SU-DHL-6 (cell line): ENCODE measurements around the gene BZW1.

Source experiments
- H2AFZ ChIP-seq: fragments of 200-600 bp; sonication (generic); 2 replicates; pipeline ENCODE4 v1.6.1; 2014; ENCODE audit warnings: low read depth, mild to moderate bottlenecking, moderate library complexity, mixed read lengths, antibody characterized with exemption, low read length; ENCODE audit not compliant: severe bottlenecking
- H3F3A ChIP-seq: fragments of 200-600 bp; shearing (Covaris generic); 2 replicates; pipeline ENCODE4 v1.6.0; 2016; ENCODE audit warnings: antibody characterized with exemption, mild to moderate bottlenecking; ENCODE audit not compliant: insufficient read depth
- H3K27ac ChIP-seq: fragments of 200-600 bp; sonication (generic); 2 replicates; pipeline ENCODE4 v1.5.1; 2016; ENCODE audit warnings: low read depth, mild to moderate bottlenecking, low read length, moderate library complexity, mixed read lengths
- H3K27me3 ChIP-seq: fragments of 200-600 bp; sonication (generic), shearing (Covaris generic); 2 replicates; pipeline ENCODE4 v1.6.0; 2014; ENCODE audit warnings: mild to moderate bottlenecking, low read length
- H3K36me3 ChIP-seq: fragments of 200-600 bp; sonication (generic); 2 replicates; pipeline ENCODE4 v1.6.1; 2014; ENCODE audit warnings: mild to moderate bottlenecking, low read length, mixed read lengths
- H3K4me2 ChIP-seq: fragments of 300-600, 200-600 bp; shearing (Covaris generic), sonication (generic); 2 replicates; pipeline ENCODE4 v1.6.0; 2014; ENCODE audit warnings: low read length, low read depth, mild to moderate bottlenecking; ENCODE audit not compliant: poor library complexity, severe bottlenecking
- H3K4me3 ChIP-seq: fragments of 200-600 bp; sonication (generic); 2 replicates; pipeline ENCODE4 v1.5.1; 2014; ENCODE audit warnings: antibody characterized with exemption, low read length, mild to moderate bottlenecking, mixed read lengths; ENCODE audit not compliant: insufficient read depth, poor library complexity, severe bottlenecking
- H3K79me2 ChIP-seq: fragments of 200-600 bp; sonication (generic); 2 replicates; pipeline ENCODE4 v1.6.1; 2014; ENCODE audit warnings: mild to moderate bottlenecking, low read length, moderate library complexity; ENCODE audit not compliant: insufficient read depth
- H3K9ac ChIP-seq: fragments of 200-600 bp; sonication (generic); 2 replicates; pipeline ENCODE4 v1.7.0; 2014; ENCODE audit warnings: mild to moderate bottlenecking, low read length
- H3K9me2 ChIP-seq: fragments of 200-600 bp; sonication (generic); replicated peaks from 2 replicates; pipeline ENCODE4 v1.6.1; 2014; ENCODE audit warnings: low read length; ENCODE audit not compliant: insufficient read depth
- H3K9me3 ChIP-seq: fragments of 200-600 bp; sonication (generic); 2 replicates; pipeline ENCODE4 v1.6.1; 2014; ENCODE audit warnings: low read length, mixed read lengths; ENCODE audit not compliant: insufficient read depth
- H4K20me1 ChIP-seq: fragments of 200-600 bp; sonication (generic); 2 replicates; pipeline ENCODE4 v1.6.1; 2014; ENCODE audit warnings: low read depth, mild to moderate bottlenecking, antibody characterized with exemption, low read length, moderate library complexity, mixed read lengths
- CTCF ChIP-seq: fragments of 200-600 bp; sonication (generic); IDR thresholded peaks from one replicate; pipeline ENCODE4 v1.5.1; 2017; ENCODE audit warnings: antibody characterized with exemption, mild to moderate bottlenecking, low read length, moderate library complexity; ENCODE audit not compliant: insufficient read depth, poor library complexity, severe bottlenecking
- EZH2phosphoT487 ChIP-seq: fragments of 200-600 bp; sonication (generic), shearing (Covaris generic); conservative IDR thresholded peaks from 2 replicates; pipeline ENCODE4 v1.6.1; 2018; ENCODE audit warnings: mild to moderate bottlenecking, antibody characterized with exemption, low read length, moderate library complexity, mixed read lengths

BZW1 gene

GRCh38 chr2:200765139-200765951 is 46.4 kb upstream of the BZW1 start:
- H3K4me3 ChIP-seq: no peak overlapping the region
- H3K27me3 ChIP-seq: no peaks in the 10 kb centered on the region
- H4K20me1 ChIP-seq: no peaks in the 10 kb centered on the region
- no peak overlapping the region for H3K9ac ChIP-seq
- H3K9me3 ChIP-seq: no peaks in the 10 kb centered on the region
- no peaks in the 10 kb centered on the region for H3K9me2 ChIP-seq
- H3F3A ChIP-seq: no peaks in the 10 kb centered on the region
- H3K4me2 ChIP-seq: no peak overlapping the region
- H3K27ac ChIP-seq: no peak overlapping the region
- H3K36me3 ChIP-seq: no peaks in the 10 kb centered on the region
- TF ChIP-seq EZH2phosphoT487: no peak
- TF ChIP-seq CTCF: no peak
- no peak overlapping the region for H2AFZ ChIP-seq
- H3K79me2 ChIP-seq: no peaks in the 10 kb centered on the region

GRCh38 chr2:200765995-200766660 is 45.6 kb upstream of the BZW1 start:
- H3K79me2 ChIP-seq: no peaks in the 10 kb centered on the region
- H4K20me1 ChIP-seq: no peaks in the 10 kb centered on the region
- H3K27ac ChIP-seq: no peak overlapping the region
- H3K36me3 ChIP-seq: no peaks in the 10 kb centered on the region
- no peaks in the 10 kb centered on the region for H3K9me2 ChIP-seq
- TF ChIP-seq CTCF (no peak), EZH2phosphoT487 (no peak)
- H3K9ac ChIP-seq: no peak overlapping the region
- H3K9me3 ChIP-seq: no peaks in the 10 kb centered on the region
- no peak overlapping the region for H3K4me3 ChIP-seq
- no peaks in the 10 kb centered on the region for H3K27me3 ChIP-seq
- H2AFZ ChIP-seq: no peak overlapping the region
- no peak overlapping the region for H3K4me2 ChIP-seq
- no peaks in the 10 kb centered on the region for H3F3A ChIP-seq

DNA sequence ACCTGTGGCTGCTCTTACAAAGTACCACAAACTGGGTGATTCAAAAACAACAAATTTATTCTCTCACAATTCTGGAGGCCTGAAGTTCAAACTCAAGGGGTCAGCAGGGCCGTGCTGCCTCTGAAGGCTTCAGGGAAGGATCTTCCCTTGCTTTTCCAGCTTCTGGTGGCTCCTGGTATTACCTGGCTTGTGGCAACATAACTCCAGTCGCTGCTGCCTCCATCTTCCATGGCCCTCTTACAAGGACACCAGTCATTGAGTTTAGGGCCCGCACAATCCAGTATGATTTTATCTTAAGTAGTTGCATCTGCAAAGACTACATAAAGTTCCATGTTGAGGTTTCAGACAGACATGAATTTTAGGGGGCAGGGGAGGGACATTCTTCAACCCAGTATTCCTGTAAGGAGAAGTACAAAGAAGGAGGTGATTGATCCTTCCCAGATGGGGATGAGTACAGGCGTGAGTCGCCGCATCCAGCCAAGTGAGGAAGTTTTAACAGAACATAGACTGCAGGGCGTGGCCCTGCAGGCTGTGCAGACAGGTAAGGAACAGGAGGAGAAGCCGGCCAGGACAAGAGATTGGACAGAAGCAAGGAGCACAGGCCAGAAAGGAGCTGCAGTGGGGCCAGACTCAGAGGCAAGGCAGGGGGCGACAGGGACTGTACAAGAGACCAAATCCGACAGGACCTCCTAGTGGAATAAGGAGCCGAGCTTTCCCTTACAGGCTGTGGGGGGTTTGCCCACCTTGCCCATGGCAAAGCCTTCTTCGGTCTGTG is 44.4 kb upstream of the BZW1 start:
- H3K79me2 ChIP-seq: no peaks in the 10 kb centered on the region
- no peaks in the 10 kb centered on the region for H3K27me3 ChIP-seq
- no peaks in the 10 kb centered on the region for H4K20me1 ChIP-seq
- no peaks in the 10 kb centered on the region for H3K9me2 ChIP-seq
- no peak overlapping the region for H3K27ac ChIP-seq
- no peaks in the 10 kb centered on the region for H3F3A ChIP-seq
- no peaks in the 10 kb centered on the region for H3K36me3 ChIP-seq
- no peak overlapping the region for H3K4me3 ChIP-seq
- TF ChIP-seq CTCF: no peak
- no peak for TF ChIP-seq EZH2phosphoT487
- H2AFZ ChIP-seq: no peak overlapping the region
- H3K4me2 ChIP-seq: no peak overlapping the region
- no peak overlapping the region for H3K9ac ChIP-seq
- no peaks in the 10 kb centered on the region for H3K9me3 ChIP-seq
